Colonic mucosa (tissue), 4 donors: Measurements from ENCODE around the gene RAMP3. TPM values are rescaled to one million over a fixed set of nuclear protein-coding genes. Genes with fewer than 3 reads are reported as not detected.

Source experiments
- DNase-seq: peaks from one replicate; pipeline ENCODE4 v3.0.0-alpha.2; 2020
- H3K27ac ChIP-seq: fragments of 200-600 bp; one replicate; pipeline ENCODE4 v1.8.0; 2021
- H3K27me3 ChIP-seq: fragments of 200-600 bp; one replicate; pipeline ENCODE4 v1.8.0; 2021
- H3K36me3 ChIP-seq: fragments of 200-600 bp; one replicate; pipeline ENCODE4 v1.8.0; 2021
- H3K4me1 ChIP-seq: fragments of 200-600 bp; one replicate; pipeline ENCODE4 v1.8.0; 2021; ENCODE audit warnings: mild to moderate bottlenecking
- H3K4me3 ChIP-seq: fragments of 200-600 bp; one replicate; pipeline ENCODE4 v1.8.0; 2021
- H3K9ac ChIP-seq, 2 donors: one replicate each; pipeline ENCODE4 v1.7.0; 2013; ENCODE audit warnings: control low read depth in 2 of 2, low read depth in 2 of 2, low read length in 2 of 2
- H3K9me3 ChIP-seq: fragments of 200-600 bp; one replicate; pipeline ENCODE4 v1.8.0; 2021
- intact Hi-C: fragments of 100-400 bp; cut with DNase I; formaldehyde crosslinking; loops from one replicate; pipeline ENCODE4 v1.14.1; 2022
- total RNA-seq, 2 donors: library from RNA; stranded (reverse); fragmentation: NEBNext Ultra II Directional in 1 of 2; extraction: Animal tissue kit (Norgen Biotek cat#: 25700) in 1 of 2; gene quantifications; one replicate each; pipeline ENCODE4 v1.2.1, GENCODE V29; 2021
- TF ChIP-seq, protein P1 (sequence below): fragments of 200-600 bp; IDR thresholded peaks from one replicate; pipeline ENCODE4 v1.8.0; 2022; ENCODE audit warnings: antibody characterized with exemption, mild to moderate bottlenecking
- donor health status: healthy.
- donor health status: DM: no; HTN: no; CAD: no.
- donor health status: DM: no; HTN: no; CAD: no.

The RAMP3 gene
- total RNA-seq, 2 donors from 2014 or later, result 7.2 to 8.5 TPM

DNA sequence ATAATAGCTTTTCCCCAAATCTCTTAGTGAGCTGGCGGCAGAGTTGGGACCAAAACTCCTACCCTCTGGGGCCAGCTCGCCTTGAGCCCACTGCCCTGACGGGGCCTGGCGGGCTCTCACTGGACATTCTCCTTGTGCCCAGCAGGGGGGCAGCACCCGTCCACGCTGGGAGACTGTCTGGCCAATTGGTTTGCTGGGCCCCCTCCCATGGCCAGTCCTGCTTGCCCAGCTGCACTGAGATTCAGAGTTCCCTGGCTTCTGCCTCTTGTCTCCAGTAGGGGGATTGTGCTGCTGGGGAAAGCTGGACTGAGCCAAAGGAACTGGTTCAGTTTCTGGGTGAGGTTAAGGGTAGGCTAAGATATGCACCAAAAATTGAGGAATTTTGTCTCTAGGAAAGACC, 59.8 kb downstream of the RAMP3 start:
- DNase-seq, result no peak
- TF ChIP-seq, protein P1, sequence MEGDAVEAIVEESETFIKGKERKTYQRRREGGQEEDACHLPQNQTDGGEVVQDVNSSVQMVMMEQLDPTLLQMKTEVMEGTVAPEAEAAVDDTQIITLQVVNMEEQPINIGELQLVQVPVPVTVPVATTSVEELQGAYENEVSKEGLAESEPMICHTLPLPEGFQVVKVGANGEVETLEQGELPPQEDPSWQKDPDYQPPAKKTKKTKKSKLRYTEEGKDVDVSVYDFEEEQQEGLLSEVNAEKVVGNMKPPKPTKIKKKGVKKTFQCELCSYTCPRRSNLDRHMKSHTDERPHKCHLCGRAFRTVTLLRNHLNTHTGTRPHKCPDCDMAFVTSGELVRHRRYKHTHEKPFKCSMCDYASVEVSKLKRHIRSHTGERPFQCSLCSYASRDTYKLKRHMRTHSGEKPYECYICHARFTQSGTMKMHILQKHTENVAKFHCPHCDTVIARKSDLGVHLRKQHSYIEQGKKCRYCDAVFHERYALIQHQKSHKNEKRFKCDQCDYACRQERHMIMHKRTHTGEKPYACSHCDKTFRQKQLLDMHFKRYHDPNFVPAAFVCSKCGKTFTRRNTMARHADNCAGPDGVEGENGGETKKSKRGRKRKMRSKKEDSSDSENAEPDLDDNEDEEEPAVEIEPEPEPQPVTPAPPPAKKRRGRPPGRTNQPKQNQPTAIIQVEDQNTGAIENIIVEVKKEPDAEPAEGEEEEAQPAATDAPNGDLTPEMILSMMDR, result no peak
- Histone ChIP-seq H3K9ac (no peak overlapping the region), H3K4me3 (no peak overlapping the region), H3K9me3 (no peaks in the 10 kb centered on the region), H3K4me1 (no peaks in the 10 kb centered on the region), H3K36me3 (no peaks in the 10 kb centered on the region), H3K27ac (no peak overlapping the region), H3K27me3 (no peaks in the 10 kb centered on the region)
- intact Hi-C loops, result no loop called here

DNA sequence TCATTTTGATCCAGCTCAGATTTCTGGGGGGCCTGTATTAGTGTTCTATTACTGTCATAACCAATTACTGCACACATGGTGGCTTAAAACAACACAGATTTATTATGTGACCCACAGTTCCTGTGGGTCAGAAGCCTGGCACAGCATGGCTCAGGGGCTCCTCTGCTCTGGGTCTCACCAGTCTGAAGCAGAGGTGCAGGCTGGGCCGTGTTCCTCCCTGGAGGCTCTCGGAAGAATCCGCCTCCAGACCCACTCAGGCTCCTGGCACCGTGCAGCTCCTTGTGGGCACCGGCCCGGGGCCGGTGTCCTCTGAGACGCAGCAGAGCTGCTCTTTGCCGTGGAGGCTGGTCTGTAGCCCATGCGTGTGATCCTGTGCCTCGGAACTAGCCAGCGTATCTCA, 61.5 kb downstream of the RAMP3 start:
- intact Hi-C loops, result no loop called here
- Histone ChIP-seq H3K9ac (no peak overlapping the region), H3K9me3 (no peaks in the 10 kb centered on the region), H3K4me3 (no peak overlapping the region), H3K27ac (no peak overlapping the region), H3K36me3 (no peaks in the 10 kb centered on the region), H3K4me1 (no peaks in the 10 kb centered on the region), H3K27me3 (no peaks in the 10 kb centered on the region)
- TF ChIP-seq, protein P1, result no peak
- DNase-seq, result no peak

DNA sequence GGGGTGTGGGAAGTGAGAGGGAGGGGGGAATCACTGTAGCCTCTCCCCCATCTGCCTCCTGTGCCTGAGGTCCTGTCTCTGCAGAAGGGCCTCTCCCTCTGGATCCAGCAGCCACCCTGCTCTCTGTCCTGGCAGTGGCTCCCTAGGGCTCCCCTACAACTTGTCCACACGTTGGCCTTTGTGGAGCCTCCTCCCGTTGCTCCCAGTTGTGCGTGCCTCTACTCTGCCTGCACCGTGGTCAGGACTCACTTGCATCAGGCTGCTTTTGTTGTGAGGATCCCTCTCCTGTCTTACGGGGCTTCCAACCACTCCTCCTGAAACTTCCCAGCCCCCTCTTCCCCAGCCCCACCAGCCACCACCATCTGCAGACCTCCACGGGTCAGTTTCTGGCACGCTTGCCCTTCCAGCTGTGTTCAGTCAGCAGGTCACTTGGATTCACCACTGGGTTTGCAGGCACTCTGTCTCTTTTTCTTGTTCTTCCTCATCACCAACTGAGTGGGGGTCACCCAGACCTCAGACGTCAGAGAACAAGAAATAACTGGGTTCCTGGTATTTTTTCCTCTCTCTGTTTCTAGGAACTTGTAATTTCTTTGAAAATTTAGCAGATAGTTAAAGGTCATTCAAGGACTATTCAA, 62.3 kb downstream of the RAMP3 start:
- intact Hi-C loops, result no loop called here
- TF ChIP-seq, protein P1, result no peak
- no peak overlapping the region for H3K4me3 ChIP-seq
- no peaks in the 10 kb centered on the region for H3K9me3 ChIP-seq
- no peak for DNase-seq
- H3K4me1 ChIP-seq, result no peaks in the 10 kb centered on the region
- no peaks in the 10 kb centered on the region for H3K36me3 ChIP-seq
- H3K27ac ChIP-seq, result no peak overlapping the region
- no peaks in the 10 kb centered on the region for H3K27me3 ChIP-seq
- no peak overlapping the region for H3K9ac ChIP-seq

DNA sequence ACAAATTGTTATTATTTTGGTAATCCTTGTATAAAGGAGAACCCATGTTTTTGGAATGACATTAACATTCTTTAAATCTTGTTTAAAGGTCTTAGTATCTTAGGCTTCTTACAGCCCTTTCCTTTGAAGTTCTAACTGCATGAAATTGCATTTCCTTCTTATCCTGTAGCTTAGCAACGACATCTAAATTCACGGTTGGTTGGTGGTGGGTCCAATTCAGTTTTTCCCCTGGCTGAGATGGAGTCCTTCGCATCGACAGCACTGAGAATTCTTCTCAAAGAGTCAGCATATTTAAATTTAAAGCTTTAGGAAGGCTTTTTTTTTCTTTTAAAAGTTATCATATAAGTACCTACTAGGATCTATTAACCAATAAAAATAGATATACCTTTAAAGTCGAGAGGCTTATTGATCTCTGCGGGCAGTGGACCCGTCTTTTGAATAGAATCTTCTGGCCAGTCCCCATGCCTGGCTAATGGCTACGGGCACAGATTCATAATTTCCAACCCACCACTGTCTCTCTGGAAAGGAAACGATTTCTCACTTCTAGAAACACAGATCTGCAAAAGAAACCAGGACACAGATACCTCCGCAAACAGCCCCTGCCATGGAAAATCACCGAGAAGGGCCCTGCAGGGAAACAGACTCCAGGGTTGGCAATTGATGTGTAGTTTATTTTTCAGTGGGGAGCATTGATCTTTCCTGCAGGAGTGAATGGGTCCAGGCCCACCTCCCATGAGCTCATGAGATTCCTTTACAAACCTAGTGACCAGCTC, 63.4 kb downstream of the RAMP3 start:
- Histone ChIP-seq H3K4me3 (no peak overlapping the region), H3K36me3 (no peaks in the 10 kb centered on the region), H3K27ac (no peak overlapping the region), H3K9me3 (no peaks in the 10 kb centered on the region), H3K9ac (no peak overlapping the region), H3K27me3 (no peaks in the 10 kb centered on the region), H3K4me1 (no peaks in the 10 kb centered on the region)
- DNase-seq, result no peak
- intact Hi-C loops, result no loop called here
- TF ChIP-seq, protein P1, result no peak

DNA sequence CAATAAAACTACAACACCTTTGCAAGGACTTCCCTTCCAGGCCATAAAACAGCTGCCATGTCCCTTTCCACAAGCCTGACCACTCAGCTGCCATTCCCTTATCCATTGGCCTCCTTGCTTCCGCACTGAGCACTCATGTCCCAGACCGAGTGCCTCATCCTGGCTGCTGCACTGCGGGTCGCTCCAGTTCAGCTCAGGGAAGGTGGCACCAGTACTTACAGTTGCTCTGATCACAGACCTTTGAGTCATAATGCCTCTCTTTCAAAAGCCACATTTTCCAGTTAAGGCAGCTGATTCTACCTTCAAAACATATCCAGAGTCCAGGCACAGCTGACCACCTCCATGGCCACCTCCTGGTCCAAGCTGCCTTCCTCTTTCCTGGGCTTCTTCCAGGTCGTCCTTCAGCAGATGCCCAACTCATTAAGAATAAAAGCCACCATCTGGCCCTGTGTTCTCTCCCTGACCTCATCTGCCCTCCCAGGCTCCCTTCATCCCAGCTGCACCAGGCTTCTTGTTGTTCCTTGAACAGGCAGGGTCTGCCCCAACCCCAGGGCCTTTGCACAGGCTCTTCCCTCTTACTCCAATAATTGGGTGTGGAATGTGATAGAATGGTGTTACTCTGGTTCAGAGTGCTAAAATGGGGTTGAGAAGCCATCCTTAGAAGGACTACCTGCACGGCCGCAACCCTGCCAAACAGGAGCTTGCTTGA, 64.5 kb downstream of the RAMP3 start:
- Histone ChIP-seq H3K27me3 (no peaks in the 10 kb centered on the region), H3K4me3 (no peak overlapping the region), H3K4me1 (no peaks in the 10 kb centered on the region), H3K36me3 (no peaks in the 10 kb centered on the region), H3K9ac (no peak overlapping the region), H3K9me3 (no peaks in the 10 kb centered on the region), H3K27ac (no peak overlapping the region)
- DNase-seq, result no peak
- TF ChIP-seq, protein P1, result no peak
- intact Hi-C loops, result no loop called here
